ENCODE data around the gene IL17RC.
"Not testable (repeated sequence)": the region's sequence is repeated elsewhere in the genome, so short reads cannot be mapped to it uniquely, and the experiment has no call there.

IL17RC gene, protein sequence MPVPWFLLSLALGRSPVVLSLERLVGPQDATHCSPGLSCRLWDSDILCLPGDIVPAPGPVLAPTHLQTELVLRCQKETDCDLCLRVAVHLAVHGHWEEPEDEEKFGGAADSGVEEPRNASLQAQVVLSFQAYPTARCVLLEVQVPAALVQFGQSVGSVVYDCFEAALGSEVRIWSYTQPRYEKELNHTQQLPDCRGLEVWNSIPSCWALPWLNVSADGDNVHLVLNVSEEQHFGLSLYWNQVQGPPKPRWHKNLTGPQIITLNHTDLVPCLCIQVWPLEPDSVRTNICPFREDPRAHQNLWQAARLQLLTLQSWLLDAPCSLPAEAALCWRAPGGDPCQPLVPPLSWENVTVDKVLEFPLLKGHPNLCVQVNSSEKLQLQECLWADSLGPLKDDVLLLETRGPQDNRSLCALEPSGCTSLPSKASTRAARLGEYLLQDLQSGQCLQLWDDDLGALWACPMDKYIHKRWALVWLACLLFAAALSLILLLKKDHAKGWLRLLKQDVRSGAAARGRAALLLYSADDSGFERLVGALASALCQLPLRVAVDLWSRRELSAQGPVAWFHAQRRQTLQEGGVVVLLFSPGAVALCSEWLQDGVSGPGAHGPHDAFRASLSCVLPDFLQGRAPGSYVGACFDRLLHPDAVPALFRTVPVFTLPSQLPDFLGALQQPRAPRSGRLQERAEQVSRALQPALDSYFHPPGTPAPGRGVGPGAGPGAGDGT

DNA sequence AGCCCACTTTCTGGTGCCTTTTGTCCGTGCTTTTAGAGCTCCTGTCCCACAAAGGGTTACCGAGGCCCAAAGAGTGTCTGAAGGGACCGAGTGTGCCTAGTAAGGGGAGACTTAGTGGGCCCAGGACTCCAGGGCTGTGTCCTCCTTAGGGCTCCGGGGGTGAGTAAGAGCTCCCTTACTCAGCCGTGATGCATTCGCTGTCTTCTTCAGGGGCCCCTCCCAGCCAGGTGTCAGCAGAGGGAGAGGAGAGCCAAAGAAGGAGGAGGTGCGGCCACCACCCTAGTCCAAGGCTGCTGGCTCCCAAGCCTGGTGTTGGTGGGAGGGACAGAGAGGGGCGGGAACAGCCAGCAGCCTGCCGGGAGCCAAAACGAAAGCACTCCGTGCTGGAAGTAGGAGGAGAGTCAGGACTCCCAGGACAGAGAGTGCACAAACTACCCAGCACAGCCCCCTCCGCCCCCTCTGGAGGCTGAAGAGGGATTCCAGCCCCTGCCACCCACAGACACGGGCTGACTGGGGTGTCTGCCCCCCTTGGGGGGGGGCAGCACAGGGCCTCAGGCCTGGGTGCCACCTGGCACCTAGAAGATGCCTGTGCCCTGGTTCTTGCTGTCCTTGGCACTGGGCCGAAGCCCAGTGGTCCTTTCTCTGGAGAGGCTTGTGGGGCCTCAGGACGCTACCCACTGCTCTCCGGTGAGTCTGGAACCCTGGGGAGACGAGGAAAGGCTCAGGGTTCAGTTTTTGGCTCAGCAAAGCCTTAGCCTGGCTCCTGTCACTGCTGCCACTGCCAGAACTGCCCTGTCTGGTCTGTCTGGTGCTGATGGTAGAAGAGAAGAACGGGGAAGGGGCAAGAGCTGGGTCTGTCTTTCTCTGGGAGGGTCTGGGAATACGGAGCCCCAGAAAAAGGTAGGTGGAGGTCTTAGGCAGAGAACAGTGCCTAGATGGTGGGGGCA, at the start of gene IL17RC:
Gene IL17RC, plus strand, starts transcription at position 365 of the 947 bp plus-strand sequence. Its CDS starts 218 bp downstream, at position 583.
- DNase-seq, result peak; percentile 54

DNA sequence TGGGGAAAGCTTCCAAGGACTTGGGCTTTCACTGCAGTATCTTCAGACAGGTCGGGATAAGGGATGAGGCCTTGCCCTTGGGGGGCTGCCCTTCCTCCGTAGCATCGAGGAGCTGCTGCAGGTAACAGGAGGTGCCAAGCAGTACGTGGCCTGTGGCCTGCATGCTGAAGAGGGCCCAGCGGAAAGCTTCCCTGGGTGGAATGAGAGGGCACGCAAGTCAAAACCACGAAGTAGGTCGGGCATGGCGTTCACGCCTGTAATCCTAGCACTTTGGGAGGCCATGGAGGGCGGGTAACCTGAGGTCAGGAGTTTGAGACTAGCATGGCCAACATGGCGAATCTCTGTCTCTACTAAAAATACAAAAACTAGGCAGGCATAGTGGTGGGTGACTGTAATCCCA, 49.8 kb upstream of the IL17RC start:
- DNase-seq, result no peak

DNA sequence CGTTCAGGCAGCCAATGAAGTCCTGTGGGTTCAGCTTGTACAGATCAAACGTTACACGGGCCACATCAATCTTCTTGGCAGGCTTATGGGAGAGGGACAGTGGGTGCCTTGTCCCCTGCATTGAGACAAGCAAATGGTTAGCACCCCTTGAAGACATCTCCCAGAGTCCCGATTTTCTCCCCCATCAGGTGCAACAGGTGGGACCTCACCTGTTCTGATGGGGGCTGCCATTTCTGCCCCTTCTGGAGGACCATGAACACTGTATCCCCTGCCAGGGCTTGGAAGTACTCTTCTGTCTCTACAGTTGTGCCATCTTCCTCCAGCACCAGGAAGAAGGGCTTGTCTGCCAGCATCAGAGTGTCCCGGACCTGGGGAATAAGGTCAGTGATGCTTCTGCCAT, 46.9 kb upstream of the IL17RC start:
- no peak for DNase-seq

DNA sequence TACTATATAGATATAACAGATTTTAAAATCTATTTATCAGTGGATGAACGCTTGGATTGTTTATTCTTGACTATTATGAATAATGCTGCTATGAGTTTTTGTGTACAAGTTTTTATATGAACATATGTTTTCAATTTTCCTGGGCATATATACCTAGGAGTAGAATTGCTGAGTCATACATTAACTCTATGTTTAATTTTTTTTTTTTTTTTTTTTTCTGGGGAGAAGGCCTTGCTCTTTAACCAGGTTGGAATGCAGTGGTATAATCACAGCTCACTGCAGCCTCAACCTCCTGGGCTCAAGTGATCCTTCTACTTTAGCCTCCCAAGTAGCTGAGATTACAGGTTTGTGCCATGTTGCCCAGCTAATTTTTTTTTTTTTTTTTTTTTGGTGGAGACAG, 45.9 kb upstream of the IL17RC start:
- DNase-seq, result no peak

DNA sequence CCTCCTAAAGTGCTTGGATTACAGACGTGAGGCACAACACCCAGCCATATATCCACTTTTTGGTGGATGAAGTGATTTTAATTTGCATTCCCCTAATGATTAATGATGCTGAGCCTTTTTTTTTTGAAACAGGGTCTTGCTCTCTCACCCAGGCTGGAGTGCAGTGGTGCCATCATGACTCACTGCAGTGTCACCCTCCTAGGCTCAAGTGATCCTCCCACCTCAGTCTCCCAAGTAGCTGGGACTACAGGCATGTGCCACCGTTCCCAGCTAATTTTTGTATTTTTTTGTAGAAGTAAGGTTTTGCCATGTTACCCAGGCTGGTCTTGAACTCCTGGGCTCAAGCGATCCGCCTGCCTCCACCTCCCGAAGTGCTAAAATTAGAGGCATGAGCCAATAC, 44.8 kb upstream of the IL17RC start:
- not testable (repeated sequence) for DNase-seq

DNA sequence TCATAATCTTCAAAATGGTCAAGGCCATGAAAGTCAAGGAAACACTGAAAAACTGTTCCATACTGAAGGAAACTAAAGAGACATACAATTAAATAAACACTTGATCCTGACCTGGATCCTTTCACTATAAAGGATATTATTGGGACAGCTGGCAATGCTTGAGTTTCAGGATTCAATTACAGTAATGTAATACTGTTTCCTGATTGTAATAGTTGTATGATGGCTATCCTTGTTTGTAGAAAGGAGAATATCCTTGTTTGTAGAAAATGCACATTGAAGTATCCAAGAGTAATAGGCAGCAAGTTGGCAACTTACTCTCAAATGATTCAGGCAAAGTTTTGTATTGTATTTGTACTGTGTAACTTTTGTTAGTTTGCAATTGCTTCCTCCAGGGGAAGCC, 41.5 kb upstream of the IL17RC start:
- no peak for DNase-seq

DNA sequence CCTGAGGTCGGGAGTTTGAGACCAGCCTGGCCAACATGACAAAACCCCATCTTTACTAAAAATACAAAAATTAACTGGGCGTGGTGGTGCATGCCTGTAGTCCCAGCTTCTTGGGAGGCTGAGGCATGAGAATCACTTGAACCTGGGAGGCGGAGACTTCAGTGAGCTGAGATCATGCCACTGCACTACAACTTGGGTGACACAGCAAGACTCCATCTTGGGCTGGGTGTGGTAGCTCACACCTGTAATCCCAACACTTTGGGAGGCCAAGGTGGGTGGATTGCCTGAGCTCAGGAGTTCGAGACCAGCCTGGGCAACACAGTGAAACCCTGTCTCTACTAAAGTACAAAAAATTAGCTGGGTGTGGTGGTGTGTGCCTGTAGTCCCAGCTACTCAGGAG, 40.6 kb upstream of the IL17RC start:
- DNase-seq, result not testable (repeated sequence)

DNA sequence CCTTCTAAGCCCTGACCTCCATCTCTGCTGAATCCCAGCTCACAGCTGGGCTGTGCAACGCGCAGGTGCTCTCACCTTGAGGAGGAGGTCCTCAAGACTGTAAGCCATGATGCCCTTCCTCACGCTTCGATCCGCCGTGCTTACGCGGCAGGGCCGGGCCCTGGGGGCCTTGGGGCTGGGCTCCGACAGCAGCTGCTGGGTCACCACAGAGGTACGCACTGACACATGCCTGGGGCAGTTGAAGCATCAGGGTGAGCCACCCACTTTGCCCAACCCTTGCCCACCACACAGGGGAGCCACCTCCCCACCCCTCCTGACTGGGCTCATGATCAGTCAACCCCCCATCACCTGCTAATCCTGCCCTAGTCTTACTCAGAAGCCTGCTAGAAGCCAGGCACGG, 39.9 kb upstream of the IL17RC start:
- DNase-seq, result no peak

DNA sequence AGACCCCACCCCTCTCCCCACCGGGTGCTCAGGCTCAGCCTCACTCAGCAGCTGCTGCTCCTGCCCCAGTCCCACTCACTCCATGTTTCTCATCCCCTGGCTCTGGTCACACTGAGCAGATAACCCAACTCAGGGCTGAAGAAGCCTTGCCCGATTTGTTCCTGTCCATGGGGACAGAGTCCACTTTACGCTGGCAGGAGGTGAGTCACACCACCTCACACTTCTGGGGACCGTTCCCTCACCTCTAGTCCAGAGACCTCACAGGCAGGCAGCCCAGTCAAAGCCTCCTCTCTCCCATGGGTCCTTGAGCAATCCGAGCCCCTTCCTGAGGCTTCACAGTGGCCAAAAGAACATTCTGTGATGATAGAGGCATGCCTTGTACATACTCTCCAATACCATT, 38.2 kb upstream of the IL17RC start:
- no peak for DNase-seq

DNA sequence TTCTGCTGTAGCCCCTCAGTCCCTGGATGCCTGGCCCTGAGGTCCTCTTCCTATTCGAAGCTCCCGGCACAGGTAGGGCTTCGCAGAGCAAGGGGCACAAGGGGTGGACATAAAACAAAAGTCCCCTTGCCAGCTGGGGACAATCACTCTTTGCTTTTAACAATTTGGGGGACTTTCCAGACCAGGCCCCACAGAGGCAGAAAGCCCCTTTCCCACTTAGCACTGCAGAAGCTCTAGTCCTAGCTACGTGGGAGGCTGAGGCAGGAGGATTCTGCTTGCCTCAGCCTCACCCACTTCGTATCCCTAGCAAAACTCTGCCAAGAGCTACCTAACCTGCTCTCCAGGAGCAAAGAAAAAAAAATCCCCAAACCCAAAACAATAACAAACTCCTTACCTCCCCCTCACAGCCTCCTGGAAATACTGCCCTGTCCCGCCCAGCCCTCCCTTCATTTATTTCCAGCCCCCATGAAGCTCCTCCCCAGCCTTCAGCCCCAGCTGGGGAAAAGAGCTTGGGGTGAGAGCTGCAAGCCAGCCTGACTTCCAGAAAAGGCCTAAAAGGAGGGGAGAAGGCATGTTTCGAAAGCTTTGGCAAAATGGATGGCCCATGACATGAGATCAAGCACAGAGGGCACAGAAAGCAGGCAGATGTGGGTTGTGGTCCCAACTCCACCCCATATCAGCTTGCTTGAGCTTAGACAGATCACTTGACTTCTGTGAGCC, 36.9 kb upstream of the IL17RC start, which contains the start of gene CIDEC:
Gene CIDEC, minus strand, starts transcription at position 424 of the 720 bp plus-strand sequence. CDS start 1,767 bp downstream, outside the sequence.
- DNase-seq, result no peak

DNA sequence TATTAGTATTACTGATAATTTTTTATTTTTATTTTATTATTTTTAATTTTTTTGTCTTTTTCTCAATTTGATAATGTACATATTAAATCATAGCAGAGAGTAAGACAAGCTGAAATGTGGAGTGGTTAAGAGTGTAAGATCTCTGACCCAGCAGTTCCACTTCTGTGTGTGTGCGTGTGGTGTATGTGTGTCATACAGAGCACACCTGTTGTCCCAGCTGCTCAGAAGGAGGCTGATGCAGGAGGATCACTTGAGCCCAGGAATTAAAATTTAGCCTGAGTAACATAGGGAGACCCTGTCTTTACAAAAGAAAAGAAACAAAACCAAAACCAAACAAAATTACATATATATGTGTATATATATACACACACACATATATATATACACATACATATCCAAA, 35.5 kb upstream of the IL17RC start:
- no peak for DNase-seq

DNA sequence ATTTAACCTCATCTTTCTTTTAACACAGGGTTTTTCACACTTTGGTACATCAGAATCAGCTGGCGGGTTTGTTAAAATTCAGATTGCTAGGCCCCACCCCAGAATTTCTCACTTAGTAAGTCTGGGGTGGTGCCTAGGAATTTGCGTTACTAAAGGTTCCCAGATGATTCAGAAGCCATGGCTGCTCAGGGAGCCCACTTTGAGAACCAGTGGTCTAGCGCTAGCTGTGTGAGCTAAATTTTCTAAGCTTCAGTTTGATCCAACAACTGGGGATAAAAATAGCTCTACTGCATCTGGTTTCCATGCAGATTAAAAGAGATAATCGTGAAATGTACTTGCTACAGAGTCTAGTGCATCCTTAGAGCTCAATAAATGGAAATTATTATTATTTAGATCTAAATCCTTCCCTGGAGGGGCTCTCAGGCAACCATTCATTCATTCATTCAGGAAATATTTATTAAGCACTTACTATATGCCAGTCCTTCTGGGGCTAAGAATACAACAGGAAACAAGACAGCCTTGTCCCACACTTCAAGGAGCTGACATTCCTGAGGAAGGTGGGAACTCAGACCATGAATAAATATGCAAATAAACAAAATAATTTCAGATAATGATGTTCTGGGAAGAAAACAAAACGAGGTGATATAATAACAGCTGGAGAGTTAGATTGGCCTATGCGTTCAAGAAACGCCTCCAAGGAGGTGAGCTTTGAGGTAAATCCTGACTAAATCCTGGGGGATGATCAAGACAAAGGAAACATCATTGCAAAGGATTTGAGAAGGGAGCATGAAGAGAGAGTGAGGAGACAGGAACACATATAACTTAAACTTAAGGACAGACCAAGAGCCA, 33.0 kb upstream of the IL17RC start:
- no peak for DNase-seq

DNA sequence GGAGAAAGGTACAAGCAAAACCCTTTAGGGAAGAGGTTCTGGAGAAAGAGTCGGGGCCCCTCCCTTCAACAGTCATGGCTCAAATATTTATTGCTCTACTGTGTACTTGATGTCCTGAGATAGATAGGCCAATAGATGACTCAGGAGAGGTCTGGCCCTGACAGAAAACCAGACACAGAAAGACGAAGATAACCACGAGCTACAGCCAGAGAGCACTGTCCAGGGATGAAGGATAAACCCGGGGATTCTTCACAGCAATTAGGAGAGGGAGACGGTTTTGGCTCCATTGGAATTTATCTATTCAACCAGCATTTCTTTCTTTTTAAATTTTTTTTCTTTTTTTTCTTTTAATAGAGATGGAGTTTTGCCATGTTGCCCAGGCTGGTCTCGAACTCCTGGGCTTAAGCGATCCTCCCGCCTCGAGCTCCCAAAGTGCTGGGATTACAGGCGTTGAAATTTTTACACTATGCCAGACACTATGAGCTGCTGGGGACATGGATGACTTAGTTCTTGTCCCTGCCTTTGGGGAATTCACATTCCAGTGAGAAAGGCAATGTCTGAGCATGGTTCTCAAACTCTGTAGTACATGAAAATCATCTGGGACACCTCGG, 32.2 kb upstream of the IL17RC start:
- no peak for DNase-seq

DNA sequence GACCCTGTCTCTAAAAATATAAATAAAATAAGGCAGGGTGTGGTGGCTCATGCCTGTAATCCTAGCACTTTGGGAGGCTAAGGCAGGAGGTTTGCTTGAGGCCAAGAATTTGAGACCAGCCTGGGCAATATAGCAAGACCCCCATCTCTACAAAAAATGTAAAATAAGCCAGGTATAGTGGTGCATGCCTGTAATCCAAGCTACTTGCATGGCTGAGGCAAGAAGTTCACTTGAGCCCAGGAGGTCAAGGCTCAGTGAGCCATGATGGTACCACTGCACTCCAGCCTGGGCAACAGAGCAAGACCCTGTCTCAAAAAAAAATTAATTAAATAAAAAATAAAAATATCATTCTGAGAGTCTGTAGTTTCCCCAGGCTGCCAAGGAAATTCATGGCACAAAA, 30.6 kb upstream of the IL17RC start:
- DNase-seq, result no peak

DNA sequence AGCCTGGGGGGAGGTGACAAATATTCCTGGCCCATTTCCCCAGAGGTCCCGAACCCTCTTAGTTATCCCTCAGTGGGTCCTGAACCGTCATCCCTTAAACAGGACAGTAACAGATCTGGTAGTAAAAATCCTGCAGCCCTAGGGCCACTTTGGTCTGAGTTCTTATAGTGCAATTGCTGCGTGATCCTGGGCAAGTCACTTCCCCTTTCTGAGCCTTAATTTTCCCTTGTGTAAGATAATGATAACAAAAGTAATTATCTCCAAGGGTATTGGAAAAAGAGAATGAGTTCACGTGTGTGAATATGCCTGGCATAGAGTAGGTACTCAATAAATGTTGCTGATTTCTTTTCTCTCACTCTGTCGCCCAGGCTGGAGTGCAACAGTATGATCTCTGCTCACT, 29.4 kb upstream of the IL17RC start:
- DNase-seq, result no peak

DNA sequence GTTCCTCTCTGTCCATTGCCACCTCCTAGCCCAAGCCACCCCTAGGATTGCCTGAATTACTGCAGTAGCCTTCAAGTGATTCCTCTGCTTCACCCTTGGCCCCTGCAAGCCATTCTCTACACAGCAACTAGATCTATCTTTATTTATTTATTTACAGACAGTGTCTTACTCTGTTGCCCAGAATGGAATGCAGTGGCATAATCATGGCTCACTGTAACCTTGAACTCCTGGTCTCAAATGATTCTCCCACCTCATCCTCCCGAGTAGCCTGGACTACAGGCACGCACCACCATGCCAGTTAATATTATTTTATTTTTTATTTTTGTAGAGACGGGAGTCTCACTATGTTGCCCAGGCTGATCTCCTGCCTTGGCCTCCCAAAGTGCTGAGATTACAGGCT, 28.4 kb upstream of the IL17RC start:
- DNase-seq, result no peak

DNA sequence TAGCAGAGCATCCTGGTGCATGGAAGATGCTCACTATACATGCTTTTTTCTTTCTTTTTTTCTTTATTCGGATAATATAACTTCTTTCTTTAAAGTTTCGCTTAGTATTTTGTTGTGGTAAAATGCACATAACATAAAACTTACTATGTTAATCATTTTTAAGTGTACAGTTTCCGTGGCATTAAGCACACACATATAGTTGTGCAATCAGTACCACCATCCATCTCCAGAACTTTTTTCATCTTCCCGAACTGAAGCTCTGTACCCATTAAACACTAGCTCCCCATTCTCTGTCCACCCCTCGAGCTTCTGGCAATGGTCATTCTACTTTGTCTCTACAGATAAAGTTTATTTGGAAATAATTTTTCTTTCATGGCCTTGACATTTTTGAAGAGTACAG, 27.5 kb upstream of the IL17RC start:
- no peak for DNase-seq

DNA sequence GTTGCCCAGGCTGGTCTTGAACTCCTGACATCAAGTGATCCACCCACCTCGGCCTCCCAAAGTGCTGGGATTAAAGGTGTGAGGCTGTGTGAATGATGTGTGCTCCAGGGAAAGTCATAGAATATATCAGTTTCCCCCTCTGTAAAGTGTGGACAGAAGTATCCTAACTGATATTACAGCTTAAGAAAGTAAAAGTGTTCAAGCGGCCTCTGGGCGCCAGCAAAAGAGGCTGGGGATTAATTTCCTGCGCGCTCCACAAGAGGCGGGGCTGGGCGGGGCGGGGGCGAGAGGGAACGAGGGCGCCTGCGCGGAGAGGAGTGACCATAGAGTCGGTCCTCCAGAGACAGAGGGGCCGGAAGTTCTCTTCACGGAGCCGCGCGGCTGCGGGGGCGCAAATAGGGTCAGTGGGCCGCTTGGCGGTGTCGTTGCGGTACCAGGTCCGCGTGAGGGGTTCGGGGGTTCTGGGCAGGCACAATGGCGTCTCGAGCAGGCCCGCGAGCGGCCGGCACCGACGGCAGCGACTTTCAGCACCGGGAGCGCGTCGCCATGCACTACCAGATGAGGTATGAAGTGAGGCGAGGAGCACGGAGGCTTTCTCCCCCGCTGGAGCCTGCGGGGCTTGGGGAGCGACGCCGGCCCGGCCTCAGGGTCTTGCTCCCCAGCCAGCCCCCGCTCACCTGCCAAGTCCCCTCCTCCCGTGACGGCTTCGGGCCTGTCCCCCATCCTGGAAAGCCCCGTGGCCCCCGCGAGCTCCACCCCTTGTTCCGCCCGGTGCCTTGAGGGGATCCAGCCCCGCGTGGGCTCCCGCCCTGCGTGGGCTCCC, 26.4 kb upstream of the IL17RC start, which contains the start of gene JAGN1:
Gene JAGN1, plus strand, starts transcription at position 362 of the 823 bp plus-strand sequence. Its CDS starts 113 bp downstream, at position 475.
- peak; percentile 90 for DNase-seq

DNA sequence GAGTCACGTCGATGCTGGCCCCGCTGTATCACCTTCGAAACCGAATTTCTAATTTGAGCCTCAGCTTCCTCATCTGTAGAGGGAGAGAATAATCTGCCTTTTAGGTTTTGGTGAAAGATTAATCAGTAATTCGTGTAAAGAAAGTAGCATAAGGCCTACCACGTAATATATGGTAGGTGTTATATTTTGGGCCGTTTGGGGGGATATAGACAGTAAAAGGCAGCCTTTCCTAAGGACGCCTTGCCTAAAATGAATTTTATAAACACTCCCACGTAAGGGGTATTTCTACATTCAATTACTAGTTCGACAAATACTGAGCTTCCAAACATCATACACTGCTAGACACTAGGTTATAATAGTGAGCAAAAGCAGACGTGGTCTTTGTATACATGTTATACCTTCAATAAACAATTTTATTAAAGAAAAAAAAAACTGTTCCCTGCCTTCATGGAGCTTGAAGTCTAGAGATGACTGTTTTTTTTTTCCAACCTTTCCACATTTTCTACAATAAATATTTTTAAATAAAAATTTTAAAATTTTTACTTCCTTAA, 25.8 kb upstream of the IL17RC start:
- no peak for DNase-seq

DNA sequence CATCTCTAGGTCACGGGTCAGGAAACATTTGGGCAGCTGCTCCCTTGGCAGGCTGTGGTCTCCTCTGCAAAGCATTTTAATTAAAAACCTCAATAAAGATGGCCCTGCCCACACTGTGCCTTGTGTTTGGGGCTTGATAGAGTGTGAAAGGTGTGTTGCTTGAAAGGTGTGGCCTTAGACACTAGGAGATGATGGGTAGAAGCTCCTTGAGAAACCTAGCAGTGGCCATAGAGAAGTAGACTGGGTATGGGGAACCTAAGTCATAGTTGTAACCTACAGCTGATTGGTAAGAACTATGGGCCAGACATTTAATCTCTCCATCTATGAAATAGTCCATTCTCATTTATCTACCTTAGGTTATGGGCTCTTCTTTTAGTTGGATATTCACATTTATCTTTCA, 23.2 kb upstream of the IL17RC start:
- no peak for DNase-seq

Measured in activated CD8-positive, alpha-beta memory T cell treated with anti-CD3 and anti-CD28 coated beads, Interleukin-2, amount 50 U/mL, for 4 hours (primary cell).